HG02870 (cell line): ENCODE measurements around the gene AGAP3.
A peak's percentile ranks its signal among the peaks of the same experiment; 100 is the strongest.
"Not testable (repeated sequence)": the region's sequence is repeated elsewhere in the genome, so short reads cannot be mapped to it uniquely, and the experiment has no call there.

Experiments
- ATAC-seq: cut with Tn5 transposase; IDR thresholded peaks from one replicate; pipeline ENCODE4 v1.9.1; 2021; ENCODE audit warnings: mild to moderate bottlenecking, moderate library complexity; ENCODE audit not compliant: unreplicated experiment

Gene AGAP3

DNA sequence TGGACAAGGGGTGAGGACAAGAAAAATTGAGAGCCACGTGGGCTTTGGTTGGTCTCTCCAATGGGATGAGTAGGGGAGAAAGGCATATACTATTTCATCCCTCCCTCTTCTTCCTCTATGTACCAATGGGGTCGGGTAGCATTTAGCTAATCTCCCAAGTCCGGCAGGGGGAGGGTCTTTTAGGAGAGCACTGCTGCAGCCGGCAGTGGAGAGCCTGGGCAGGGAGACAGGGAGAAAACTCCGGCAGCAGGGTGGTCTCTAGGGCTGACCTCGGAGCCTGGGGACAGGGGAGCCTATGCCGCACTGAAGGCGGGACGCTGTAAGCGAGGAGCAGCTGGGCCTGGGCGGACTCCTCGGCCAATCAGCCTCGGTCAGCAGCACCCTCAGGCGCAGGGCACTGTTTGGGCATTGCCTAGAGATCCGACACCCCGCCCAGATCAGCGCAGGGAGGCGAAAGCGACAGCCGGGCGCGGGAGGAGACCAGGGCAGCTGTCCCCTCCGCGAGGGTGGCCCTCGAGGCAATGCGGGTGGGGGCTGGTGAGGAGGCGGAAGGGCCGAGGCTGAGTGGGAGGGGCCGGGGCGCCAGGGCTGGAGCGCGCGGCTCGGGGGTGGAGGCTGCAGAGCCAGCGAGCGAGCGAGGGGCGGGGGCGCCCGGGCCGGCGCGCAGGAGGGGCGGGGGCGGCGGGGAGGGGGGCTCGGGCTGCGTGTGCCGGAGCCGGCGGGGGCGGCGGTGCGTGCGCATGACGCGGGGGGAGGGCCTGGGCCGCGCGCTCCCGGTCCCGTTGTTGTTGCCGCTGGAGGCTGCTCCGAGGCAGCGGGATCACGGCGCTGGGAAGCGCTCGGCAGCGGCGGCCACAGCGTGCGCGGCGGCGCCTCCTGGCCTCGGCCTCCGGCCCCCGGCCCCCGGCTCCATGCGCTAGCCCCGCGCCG, at the start of gene AGAP3:
AGAP3 (plus strand) TSS at position 785 of the 930 bp plus-strand sequence. CDS start 267 bp downstream, outside the sequence.
- ATAC-seq = peak; percentile 37

DNA sequence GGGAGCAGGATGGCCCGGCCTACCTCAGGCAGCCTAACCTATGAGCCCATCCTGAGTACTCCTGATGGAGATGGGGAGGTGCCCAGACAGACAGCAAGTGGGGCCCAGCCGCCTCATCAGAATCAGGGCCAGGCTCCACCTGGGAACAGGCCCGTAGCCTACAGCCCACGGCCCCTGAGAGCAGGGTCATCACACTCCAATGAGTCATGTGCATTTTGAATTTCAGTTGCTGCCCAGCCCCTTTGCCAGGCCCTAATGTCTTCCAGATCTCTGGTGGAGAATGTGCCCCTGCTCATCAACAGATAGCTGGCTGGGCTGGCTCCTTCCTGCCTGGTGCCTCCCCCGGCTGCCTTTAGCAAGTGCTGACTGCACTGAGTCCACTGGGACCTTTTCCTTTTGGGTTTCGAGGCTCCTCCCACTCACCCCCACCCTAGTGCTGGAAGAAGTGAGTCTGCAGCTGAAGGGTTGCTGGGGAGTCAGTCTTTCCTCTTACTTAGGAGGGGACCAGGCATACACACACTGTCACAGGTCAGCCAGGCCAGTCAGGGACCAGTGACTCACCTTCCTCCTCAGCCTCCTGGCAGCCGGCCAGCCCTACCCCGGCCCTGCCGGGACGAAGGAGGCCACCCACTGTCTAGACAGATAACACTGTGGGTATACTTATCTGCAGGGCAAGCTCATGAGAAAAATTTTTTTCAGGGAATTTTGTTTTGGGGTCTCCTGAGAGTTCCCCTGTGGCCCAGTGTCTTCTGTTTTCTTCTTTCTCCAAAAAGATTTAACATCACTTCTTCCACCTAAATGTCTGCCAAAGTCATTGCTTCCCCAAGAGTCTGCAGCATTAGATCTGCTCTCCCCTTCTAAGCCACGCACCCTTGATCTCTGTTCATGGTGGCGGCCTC, 47.1 kb upstream of the AGAP3 start:
- ATAC-seq = no peak

DNA sequence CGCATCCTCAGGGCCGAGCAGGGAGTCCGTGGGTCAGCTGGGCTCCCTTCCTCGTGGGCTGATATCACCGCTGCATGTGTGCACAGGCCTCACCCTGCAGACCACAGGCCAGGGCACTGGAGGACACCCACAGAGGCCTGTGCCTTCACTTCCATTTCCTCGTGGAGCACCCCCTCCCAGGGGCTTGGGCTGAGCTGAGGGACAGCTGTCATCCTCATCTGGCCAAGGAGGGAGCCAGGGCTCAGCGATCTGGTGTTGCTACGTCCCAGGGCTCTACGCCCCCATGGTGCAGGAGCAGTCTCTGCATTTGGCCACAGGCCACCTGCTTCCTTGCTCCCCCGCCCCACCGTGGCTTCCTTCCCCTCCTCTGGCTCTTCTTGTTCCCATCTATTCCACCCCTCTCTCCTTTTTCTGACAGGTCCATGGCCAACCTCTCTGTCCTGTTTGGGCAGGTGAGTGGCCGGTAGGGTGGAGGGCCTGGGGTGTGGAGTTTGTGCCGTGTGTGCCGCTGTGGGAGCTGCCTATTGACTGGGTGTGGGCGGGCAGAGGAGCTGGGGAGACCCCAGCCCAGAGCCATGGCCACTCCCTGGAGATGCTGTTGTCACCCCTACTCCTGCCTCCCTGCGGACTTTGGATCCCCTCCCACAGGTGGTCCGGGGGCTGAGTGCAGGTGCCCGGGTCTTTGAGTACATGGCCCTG, 46.3 kb upstream of the AGAP3 start:
- no peak for ATAC-seq

DNA sequence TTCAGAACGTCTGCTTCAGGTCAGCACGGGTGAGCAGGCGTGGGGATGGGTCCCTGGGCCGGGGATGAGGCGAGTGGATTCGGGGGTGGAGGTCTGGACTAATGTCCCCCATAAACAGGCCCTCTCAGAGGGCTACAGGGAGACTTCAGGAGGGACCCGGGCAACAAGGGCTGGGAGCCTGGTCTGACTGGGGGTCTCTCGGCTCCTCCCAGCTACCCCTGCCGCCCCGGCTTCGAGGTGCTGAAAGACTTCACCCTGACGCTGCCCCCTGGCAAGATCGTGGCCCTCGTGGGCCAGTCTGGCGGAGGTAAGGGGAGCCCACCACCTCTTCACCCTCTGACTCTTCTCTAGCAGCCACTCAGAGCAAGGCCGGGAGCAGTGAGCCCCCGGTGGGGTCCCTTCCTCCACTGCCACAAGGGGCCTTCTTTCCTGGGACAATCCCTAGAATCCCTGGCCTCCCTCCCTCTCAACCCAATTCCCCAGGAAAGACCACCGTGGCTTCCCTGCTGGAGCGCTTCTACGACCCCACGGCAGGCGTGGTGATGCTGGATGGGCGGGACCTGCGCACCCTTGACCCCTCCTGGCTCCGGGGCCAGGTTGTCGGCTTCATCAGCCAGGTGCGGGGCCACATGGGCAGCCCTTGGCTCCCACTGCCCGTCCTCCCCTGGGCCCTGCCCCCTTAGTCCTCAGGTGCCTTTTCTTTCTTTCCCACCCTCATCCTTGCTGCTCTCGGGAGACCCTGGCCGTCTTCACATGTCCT, 45.5 kb upstream of the AGAP3 start:
- no peak for ATAC-seq

DNA sequence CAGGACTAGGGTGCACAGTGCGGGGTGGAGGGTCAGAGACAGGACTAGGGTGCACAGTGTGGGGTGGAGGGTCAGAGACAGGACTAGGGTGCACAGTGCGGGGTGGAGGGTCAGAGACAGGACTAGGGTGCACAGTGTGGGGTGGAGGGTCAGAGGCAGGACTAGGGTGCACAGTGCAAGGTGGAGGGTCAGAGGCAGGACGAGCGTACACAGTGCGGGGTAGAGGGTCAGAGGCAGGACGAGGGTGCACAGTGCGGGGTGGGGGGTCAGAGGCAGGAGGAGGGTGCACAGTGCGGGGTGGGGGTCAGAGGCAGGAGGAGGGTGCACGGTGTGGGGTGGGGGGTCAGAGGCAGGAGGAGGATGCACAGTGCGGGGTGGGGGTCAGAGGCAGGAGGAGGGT, 42.8 kb upstream of the AGAP3 start:
- not testable (repeated sequence) for ATAC-seq

DNA sequence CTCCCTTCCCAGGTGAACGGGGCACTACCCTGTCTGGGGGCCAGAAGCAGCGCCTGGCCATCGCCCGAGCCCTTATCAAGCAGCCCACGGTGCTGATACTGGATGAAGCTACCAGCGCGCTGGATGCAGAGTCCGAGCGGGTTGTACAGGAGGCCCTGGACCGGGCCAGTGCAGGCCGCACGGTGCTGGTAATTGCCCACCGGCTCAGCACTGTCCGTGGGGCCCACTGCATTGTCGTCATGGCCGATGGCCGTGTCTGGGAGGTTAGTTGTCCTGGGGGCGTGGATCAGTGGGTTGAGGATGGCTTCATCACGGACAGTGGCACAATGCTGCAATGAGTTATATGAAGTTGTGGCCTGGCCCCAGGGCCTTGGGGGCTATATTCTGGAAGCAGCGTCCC, 42.3 kb upstream of the AGAP3 start:
- ATAC-seq = no peak

DNA sequence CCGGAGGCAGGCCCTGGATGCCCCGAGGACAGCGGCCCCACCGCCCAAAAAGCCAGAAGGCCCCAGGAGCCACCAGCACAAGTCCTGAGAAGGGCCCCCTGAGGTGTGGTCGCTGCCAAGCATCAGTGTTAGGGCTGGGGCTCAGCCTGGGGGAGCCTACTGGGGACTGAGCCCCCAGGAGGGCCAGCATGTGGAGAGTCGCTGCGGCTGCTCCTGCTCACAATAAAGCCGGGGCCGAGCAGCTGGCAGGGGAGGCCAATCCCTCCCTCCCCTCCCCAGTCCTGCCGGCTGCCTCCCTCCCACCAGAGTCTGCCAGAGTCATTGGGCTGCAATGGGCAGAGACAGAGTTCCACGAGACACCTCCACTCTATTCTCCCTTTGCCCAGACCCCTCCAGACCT, 41.0 kb upstream of the AGAP3 start:
- ATAC-seq = no peak

DNA sequence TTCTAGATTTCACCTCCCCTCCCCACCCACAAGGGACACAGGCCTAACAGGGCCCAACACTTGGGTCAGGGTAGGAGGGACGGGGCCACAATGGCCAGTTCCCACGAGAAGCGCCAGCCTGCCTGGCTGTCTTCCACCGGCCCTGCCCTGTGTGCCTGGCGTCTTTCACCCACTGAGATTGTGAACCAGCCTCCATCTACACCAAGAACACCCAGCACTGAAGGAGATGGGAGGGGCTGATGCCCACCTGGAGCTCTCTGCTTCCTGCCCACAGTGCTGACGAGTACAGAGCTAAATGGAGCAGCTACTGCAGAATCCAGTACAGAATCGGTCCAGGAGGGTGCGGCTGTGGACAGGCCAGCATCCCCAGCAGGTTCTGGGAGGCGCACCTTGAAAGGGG, 40.3 kb upstream of the AGAP3 start:
- no peak for ATAC-seq

DNA sequence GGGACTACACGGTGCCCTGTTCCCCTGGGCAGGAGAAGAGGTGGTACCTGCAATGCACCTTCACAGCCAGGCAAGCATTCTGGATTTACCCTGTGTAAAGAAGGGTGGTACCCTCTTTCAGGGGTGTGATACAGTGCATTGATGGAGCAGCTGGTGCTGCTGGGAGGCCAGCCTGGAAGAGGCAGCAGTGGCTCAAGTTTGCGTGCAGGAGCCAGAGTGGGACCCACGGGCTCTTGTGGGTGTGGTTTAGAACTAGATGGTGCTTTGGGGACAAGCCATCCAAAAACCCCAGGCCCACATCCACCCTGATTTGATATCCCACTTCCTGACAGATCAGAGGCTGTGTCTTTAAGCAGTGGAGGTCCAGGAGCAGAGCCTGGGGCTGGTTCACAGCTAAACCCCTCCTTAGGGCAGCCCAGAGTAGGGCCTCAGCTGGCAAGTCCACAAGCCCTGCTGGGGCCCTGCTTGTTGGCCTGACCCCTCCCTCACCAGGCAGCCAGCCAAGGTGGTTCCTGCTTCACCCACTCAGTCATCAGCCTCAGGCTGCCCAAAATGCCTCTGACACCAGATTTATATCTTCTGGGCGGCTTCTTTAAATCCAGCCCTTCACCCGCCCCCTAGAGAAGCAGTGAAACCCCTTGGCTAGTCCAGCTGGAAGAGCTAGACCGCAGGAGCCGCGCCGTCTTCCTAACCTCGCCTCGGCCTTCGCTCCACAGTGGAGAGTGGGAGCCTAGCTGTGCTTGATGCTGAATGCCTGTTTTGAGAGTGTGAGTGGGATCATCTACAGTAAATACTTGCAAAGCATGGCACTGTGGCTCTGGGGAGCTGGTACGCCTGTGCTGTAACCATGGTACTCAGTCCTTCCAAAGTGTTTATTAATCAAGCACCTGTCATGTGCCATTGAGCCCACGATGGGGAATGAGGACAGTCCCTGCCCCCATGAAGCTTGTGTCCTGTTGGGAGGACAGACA, 39.4 kb upstream of the AGAP3 start:
- ATAC-seq = no peak

DNA sequence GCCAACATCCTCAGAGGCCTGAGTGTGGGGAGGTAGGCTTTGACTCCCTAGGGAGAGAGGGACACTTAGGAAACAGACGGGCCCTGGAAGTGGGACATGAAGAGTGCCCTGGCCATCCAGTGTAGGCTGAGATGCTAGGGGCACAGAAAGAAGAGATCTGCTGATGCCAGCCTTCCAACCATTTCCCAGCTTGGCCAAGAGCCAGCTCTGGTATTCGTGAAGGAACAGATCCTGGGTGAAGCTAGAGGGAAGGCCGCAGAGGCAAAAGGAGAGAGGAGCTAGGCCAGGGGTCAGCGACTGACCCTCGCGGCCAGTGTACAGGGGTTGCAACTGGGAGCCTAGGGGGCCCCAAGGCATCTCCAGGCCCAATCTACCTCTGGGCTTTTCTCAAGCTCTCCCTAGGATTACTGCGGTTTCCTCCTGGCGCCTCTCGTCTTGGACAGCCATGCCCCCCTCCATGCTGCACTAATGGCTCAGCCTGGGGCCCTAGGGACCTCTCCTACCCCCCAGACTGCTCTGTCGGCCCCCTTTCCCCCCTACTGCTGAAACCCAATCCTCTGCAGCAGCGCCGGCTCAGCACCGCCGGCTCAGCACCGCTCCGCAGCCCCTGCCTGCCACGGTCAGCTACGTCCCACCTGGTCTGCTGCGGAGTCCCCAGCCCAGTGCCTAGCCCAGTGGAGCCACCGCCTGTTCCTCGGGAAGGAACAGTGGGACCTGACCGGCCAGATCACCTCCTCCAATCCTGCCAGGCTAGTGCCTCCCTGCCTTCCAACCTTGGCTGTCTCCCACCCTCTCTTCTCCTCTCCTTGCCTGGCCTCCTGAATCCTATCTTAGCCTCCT, 38.1 kb upstream of the AGAP3 start, which contains the start of gene ASIC3:
ASIC3 (plus strand) TSS at position 556 of the 840 bp plus-strand sequence. CDS start 355 bp downstream, outside the sequence.
- ATAC-seq = no peak

DNA sequence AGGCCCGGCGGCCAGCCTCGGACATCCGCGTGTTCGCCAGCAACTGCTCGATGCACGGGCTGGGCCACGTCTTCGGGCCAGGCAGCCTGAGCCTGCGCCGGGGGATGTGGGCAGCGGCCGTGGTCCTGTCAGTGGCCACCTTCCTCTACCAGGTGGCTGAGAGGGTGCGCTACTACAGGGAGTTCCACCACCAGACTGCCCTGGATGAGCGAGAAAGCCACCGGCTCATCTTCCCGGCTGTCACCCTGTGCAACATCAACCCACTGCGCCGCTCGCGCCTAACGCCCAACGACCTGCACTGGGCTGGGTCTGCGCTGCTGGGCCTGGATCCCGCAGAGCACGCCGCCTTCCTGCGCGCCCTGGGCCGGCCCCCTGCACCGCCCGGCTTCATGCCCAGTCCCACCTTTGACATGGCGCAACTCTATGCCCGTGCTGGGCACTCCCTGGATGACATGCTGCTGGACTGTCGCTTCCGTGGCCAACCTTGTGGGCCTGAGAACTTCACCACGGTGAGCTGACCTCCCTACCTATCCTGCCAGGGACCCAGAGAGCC, 37.3 kb upstream of the AGAP3 start:
- ATAC-seq = no peak

DNA sequence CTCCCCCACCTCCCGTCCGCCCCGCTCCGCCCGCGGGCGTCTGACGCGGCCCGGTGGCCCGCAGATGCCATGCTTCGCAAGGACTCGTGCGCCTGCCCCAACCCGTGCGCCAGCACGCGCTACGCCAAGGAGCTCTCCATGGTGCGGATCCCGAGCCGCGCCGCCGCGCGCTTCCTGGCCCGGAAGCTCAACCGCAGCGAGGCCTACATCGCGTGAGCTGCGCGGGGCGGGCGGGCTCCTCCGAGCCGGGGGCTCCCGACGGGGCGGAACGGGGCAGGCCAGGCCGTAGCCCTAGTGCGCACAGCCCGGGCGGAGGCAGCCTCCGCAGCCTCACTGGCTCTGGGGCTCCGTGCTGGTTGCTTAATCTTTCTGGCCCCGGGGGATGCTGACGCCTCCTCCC, 35.2 kb upstream of the AGAP3 start:
- no peak for ATAC-seq

DNA sequence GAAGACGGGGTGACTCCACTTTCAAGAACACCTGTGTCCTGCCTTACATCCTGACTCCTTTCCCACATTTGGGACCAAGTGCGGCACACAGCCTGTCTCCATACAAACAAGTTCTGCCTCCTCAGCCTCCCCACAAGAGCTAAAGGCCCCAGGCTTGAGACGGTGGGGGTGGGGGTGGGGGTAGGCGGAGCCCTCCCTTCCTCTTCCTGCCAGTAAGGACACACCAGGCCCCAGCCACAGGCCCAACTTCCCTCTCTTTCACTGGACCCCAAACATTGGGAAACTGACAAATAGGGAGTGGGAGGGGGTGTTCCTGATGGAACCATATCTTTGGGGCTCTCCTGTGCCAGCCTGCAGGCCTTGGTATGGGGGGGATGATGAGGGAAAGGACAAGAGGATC, 33.2 kb upstream of the AGAP3 start:
- no peak for ATAC-seq

DNA sequence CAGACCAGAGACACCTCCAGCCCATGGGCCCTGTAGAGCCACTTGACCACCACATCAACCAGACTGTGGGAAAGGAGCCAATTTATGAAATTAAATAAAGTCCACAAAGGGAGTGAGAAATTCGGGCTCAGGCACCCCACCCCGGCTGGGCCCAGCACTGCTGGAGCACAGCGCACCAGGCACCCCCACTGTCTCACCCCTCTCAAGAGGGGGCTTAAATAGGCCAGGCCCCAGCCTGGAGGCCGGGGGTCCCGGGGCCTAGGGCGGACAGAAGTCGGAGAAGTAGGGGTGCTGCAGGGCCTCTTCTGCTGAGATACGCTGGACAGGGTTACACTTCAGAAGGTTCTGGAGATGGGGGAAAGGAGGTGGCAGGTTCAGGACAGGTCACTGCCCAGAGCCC, 32.5 kb upstream of the AGAP3 start:
- no peak for ATAC-seq

DNA sequence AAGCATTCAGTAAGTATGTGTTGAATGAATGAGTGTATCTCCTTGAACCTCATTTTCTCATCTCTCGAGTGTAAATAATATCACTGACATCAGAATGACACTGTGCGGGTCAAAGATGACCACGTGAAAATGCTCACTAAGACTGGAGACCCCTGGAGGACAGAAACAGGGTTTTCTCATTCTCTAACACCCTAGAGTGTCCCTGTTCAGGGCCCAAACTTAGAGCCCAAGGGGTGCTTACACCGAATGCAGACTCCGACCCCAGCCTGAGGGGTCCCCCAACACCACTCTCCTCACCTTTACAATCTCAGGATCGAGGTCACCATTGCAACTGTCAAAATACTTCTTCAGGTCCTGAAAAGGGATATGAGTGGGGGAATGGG, 30.0 kb upstream of the AGAP3 start:
- no peak for ATAC-seq

DNA sequence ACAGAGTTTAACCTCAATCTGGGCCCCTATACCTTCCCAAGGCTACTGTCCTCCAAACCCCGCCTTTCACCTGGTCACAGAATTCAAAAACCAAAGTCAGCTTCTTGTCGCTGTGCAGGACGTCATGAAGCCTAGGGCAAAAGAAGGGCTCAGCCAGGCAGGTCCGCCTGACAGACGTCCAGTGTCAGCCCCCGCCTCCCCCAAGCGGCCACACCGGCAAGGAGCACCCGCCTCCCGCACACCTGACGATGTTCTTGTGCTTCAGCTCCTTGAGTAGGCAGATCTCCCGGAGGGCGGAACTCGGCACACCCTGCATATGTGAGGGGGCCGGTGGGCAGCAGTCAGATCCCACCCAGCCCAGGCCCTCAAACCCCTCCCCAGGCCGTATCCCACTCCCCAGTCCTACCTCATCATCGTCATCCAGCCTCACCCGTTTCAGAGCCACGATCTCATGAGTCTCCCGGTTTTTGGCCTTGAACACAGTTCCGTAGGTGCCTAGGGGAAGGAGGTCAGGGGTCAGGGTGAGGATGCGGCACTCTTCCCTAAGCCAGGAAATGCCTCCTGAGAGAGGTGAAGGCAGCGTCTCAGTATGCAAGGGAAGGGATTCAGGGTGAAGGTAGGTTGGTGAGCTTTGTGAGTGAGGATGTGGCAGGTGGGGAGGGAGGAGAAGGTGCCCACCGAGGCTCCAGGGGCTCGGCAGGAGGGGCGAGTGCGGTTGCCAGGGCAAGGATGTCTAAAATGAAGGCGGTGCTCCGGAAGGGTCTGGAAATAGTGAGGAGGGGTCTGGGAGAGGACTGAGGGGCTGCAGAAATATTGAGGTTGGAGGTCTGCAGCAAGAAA, 29.4 kb upstream of the AGAP3 start:
- ATAC-seq = no peak

DNA sequence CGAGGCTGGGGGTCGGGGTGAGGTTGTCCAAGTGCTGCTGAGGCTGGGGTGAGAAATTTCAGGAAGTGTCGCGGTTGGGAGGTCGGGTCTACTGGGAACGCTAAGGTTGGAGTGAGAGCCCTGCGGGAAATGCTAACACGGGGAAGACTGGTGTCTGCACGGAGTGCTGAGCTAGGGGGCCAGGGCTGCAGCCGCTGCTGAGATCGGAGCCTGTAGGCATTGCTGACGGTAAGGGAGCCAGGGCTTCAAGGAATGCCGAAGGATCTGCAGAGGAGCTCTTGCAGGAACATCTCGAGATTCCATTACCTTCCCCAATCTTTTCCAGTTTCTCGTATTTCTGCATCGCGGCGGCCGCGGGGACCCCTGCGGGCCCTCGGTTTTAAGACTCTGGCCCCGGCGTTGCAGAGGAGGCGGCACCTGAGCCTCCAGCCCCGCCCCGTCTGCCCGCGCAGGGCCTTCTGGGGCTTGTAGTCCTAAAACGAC, 28.7 kb upstream of the AGAP3 start, which contains the start of gene CDK5:
CDK5 (minus strand) TSS at position 392 of the 483 bp plus-strand sequence; CDS start at position 343, 49 bp downstream.
- ATAC-seq = peak; percentile 9
